OCI-LY3 (cell line): ENCODE measurements around the gene CDH4.

Experiments
- CTCF ChIP-seq: fragments of 200-600, 300-600 bp; sonication (generic); IDR thresholded peaks from 2 replicates; pipeline ENCODE4 v1.5.1; 2014; ENCODE audit warnings: antibody characterized with exemption, low read length, low read depth
- EZH2phosphoT487 ChIP-seq: fragments of 200-600 bp; shearing (Covaris generic); IDR thresholded peaks from 2 replicates; pipeline ENCODE4 v1.6.1; 2018; ENCODE audit warnings: antibody characterized with exemption, mixed run types, low read depth

- TF ChIP-seq CTCF (no peak), EZH2phosphoT487 (no peak)
Measured at GRCh38 chr20:61582196-61582923, 330.3 kb downstream of the CDH4 start.
